ENCODE measurements around the gene KIF6.

The KIF6 gene

DNA sequence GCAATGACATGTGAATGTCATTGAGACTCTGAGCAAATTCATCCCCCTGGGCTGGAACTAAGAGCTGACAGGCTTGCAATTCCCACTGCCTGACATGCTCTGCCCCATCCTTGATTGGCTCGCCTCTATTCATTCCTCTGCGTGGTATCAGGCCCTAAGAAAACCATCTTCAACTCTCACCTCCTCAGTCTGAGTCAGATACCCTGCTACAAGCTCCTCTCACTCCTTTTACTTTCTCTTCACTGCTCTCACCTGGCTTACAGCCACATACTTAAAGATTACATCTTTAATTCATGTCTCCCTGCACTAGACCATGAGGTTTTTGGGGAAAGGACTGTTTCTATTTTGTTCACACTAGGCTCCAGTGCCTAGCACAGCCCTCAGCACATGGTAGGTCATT is 131.6 kb downstream of the KIF6 start:
- no peak for DNase-seq (ENCODE audit: low spot score)

DNA sequence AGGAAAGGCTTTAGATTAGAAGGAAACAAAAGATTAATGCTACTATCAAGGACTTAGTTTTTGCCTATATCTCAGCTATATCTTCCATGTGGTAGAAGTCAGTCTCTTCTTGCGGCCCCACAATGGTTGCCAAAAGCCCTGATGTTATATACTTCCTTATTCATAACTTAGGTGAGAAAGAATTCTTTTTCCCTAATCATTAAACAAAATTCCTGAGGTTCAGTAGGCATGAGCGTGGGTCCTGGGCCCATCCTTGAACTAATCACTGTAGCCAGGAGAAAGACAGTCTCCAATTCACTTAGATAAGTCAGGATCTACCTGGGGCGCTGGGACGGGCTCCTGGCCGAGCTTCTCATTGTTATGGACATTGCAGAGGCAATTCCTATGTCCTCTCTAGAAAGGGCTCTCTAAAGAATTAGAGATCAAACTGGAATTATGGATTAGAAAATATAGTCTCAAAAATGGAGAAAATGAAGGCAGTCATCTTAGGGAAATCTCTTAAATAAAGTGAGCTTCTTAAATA is 134.3 kb downstream of the KIF6 start:
- no peak for DNase-seq (ENCODE audit: low spot score)

DNA sequence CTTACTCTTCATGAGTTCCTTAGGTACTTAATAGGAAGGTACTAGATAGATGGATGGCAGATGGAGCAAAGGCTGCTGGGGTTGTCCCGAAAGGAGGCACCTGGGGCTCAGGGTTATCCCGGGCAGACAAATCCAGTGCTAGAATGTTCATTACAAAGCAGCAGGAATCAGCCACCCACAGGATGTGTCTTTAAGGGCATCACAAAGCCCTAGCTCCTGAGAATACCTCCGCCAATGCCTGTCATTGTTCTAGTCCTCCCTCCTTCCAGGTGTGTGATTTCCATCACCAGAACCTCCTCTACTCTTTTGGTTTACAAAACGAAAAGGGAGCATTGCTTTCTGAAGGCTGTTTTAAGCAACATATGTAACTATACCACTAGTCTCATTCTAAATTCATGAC is 138.1 kb downstream of the KIF6 start:
- no peak for DNase-seq (ENCODE audit: low spot score)

DNA sequence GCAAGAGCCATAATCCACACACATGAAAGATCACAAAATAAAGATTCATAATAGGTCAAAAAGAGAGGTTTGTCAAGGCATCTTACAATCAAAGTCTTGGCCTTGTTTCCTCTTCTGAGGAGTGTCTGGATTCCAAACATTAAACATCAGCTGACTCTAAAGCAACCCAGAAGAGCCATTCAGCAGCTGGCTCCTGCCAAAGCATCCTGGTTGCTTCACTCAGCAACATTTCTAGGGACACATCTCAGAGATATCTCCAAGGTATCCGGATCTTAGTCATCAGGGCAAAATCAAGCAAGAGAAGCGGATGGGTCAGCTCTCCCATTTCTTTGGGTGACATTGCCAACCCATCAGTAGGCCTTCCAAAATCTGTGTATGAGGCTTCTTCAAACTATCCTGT is 139.6 kb downstream of the KIF6 start:
- DNase-seq (ENCODE audit: low spot score) = no peak

DNA sequence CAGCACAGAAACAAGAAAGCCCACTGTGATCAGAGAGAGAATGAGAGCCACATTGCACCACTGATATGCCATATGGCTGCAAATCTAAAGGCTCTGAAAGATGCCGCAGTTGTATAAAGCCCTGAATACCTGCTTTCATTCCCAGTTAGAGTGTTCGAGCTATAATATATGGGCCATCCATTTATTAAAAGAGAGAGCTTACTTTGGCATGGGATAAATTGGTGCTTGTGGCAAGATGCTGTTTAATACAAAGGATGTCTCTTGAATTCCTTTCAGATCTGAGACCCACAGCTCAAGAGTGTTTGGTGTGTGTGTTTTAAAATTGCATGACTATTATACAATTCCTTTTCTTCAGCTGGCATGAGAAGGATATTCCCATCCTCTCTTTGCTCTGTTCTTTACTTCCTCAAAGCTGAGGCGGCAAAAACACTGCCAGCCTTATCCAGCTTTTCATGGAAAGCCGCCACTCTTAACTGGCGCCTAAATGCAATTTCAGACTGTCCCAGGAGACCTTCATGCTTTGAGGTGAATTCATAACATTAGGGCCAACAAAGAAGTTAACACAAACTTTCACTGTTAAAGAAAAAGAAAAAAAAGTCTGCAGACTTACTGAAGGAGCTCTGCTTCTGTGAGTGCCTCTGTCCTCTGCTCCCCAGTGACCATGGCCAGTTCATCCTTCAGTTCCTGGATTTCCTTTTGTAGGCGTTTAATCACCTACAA is 147.6 kb downstream of the KIF6 start:
- DNase-seq (ENCODE audit: low spot score) = no peak

GRCh38 chr6:39576556-39577303 is 148.5 kb downstream of the KIF6 start:
- no peak for DNase-seq (ENCODE audit: low spot score)

DNA sequence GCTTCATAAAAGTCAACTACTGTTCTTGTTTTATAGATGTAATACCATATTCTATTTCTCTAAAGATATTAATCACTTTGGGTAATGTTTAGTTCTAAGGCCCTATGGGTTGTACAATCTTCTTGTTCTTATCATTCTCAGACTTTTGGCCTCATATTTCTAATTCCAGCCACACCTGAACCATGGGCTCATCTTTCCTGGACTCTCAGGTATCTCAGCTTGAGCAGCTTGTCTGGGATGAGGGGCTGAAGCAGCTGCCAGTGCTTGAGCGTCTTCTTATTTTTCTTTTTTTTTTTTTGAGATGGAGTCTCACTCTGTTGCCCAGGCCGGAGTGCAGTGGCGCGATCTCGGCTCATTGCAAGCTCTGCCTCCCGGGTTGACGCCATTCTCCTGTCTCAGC is 150.2 kb downstream of the KIF6 start:
- no peak for DNase-seq (ENCODE audit: low spot score)

- no peak for DNase-seq (ENCODE audit: low spot score)
These were observed 151.7 kb downstream of the KIF6 start for GRCh38 chr6:39573541-39573940.

GRCh38 chr6:39572661-39573340 is 152.4 kb downstream of the KIF6 start:
- DNase-seq (ENCODE audit: low spot score) = no peak

- no peak for DNase-seq (ENCODE audit: low spot score)
These were observed 156.3 kb downstream of the KIF6 start for GRCh38 chr6:39568896-39569295.

GRCh38 chr6:39567091-39567490 is 158.1 kb downstream of the KIF6 start:
- no peak for DNase-seq (ENCODE audit: low spot score)

DNA sequence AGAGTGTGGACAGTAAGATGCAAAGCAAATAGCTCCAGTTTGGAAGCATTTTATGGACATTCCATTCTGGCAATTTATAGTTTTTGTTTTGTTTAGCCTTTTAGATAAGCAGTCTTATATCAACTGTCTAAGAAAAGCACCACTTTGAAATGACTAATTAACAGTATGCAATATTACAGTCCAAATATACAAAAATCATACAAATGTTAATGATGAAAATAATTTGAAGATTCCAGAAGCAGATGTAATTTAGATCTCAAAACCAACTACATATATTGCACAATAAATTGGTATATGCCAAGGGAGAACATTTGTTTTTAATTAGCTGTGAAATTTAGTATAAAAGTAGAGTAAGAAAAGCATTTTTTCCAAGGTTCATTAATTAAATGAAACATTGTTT is 158.8 kb downstream of the KIF6 start:
- no peak for DNase-seq (ENCODE audit: low spot score)

DNA sequence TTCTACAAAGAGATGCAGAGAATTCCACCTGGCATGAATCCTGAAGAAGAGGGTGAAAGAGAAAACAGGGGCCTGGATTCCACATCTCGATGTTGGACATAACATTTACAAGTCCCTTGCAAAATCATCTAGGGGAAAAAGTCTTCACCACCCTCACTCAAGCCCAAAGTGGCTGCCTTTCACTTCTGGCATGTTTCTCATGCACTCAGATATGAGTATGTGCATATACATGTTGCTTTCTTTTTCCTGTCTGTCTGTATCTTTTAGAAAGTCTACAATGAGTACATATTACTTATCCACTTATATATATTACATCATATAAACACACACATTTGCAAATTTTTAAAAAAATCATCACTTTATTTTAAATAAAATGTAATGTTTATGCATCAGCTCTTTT is 159.3 kb downstream of the KIF6 start:
- DNase-seq (ENCODE audit: low spot score) = no peak

GRCh38 chr6:39563566-39564311 is 161.5 kb downstream of the KIF6 start:
- DNase-seq (ENCODE audit: low spot score) = no peak

- DNase-seq (ENCODE audit: low spot score) = no peak
These were observed 163.5 kb downstream of the KIF6 start for GRCh38 chr6:39561536-39562266.

DNA sequence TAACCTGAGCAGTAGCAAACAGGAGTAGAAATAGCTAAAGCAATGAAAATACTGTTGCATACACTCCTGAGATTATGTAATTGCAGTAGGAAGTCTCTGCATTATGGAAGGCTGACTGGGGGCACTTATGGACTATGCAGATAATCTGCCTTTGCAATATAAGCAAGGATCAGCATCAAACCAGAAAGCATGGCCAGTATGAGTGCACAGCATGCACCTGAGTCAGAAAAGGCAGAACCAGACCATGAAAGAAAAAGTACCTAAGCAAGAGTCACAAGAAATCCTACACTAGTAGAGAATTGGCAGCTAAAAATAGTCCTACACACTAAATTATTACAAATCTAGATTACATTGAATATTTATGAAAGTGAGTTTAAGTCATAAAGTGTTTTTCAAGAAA is 164.3 kb downstream of the KIF6 start:
- DNase-seq (ENCODE audit: low spot score) = no peak

DNA sequence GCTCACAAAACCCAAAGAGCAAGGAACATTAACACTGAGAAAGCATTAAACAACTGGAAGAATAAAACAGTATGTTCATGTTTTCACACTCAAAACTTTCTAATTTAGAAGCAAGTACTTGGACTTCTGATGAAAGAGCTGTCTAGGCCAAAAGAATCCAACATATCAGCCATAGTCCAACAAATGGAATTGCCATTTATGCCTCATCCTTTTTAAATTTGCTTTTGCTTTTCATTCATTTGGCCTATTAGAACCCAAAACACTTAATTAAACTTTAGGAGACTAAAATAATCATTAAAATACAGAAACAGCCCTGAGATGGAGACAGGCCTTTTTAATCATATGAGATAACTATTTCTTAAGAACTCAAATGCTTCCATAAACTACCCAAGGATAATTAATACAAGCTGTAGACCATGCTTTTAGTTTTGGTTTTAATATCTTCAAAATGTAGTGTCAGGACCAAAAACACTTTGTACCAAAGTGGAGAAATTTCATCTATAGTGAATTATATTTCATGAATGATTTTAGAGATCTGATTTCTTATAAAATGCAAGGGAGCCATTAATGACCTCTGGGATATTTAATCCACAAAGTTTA is 166.5 kb downstream of the KIF6 start:
- DNase-seq (ENCODE audit: low spot score) = no peak

DNA sequence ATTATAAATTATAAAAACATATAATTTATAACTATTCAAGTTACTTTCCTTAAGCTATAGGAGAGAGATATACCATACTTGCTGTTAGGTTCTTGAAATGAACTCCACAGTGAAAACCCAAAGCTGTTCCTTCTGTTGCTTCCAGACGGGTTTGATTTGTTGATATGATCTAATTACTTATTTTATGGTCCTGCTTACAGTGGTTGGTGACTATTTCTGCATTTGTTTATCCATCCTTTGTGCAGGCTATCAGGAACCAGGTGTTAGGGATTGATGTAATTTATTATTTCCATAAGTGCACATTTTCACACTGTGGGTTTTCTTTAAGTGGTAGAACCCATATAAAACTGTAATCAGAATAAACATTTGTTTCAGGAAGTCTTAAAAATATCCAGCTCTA is 167.1 kb downstream of the KIF6 start:
- no peak for DNase-seq (ENCODE audit: low spot score)

- DNase-seq (ENCODE audit: low spot score) = no peak
These were observed 170.1 kb downstream of the KIF6 start for GRCh38 chr6:39555136-39555535.

GRCh38 chr6:39553860-39554802 is 171.1 kb downstream of the KIF6 start:
- no peak for DNase-seq (ENCODE audit: low spot score)
